K562 (cell line): Measurements from ENCODE around the gene MAP2K7. TPM values are rescaled to one million over a fixed set of nuclear protein-coding genes. Genes with fewer than 3 reads are reported as not detected.

Experiments
- BCOR ChIP-seq: fragments of 450-650 bp; IDR thresholded peaks from 2 replicates; pipeline ENCODE4 v1.6.1; 2016
- ETV1 ChIP-seq: fragments of 450-650 bp; conservative IDR thresholded peaks from 2 replicates; pipeline ENCODE4 v1.6.1; 2016; ENCODE audit warnings: missing genetic modification characterization, control low read depth, low read depth, missing compliant biosample characterization
- HDAC1 ChIP-seq, 2 experiments: fragments of 450-650 bp; IDR thresholded peaks; 2 replicates each; pipeline ENCODE4 v1.6.1; 2016 to 2017; ENCODE audit warnings: inconsistent platforms in 1 of 2, mild to moderate bottlenecking in 1 of 2, moderate library complexity in 1 of 2
- NEUROD1 ChIP-seq: fragments of 150-350 bp; IDR thresholded peaks from 2 replicates; pipeline ENCODE4 v1.6.1; 2014; ENCODE audit warnings: borderline replicate concordance, low read length, low read depth; ENCODE audit not compliant: partially characterized antibody
- RBFOX2 ChIP-seq: fragments of 200-400 bp; formaldehyde crosslinking; IDR thresholded peaks from 2 replicates; pipeline ENCODE4 v1.6.1; 2017; ENCODE audit warnings: low read depth, mild to moderate bottlenecking, low read length, moderate library complexity
- ZNF174 ChIP-seq: fragments of 250-450 bp; sonication (Bioruptor Pico); IDR thresholded peaks from 2 replicates; pipeline ENCODE4 v1.4.0; 2020; ENCODE audit warnings: mild to moderate bottlenecking
- polyA plus RNA-seq, 8 experiments: library from polyadenylated mRNA; depleted of rRNA in 4 of 8; stranded (reverse) in 5 of 8; unstranded in 3 of 8; fragments of >200 nt; fragmentation: Nextera tagmentation in 2 of 8; fragmentation: Illumina TruSeq in 1 of 8; extraction: Ambion mirVana in 2 of 8; extraction: Trizol in 1 of 8; gene quantifications; 2 replicates each; pipeline versions ENCODE4 v1.2.1 to v1.2.3, GENCODE V29; 2011 to 2014; ENCODE audit warnings: inconsistent platforms in 1 of 8, missing spikeins in 1 of 8
- total RNA-seq, 7 experiments: library from RNA; depleted of rRNA in 6 of 7; stranded (reverse); fragments of >200 nt in 6 of 7; fragmentation: Illumina TruSeq in 2 of 7; extraction: Trizol in 2 of 7; gene quantifications; 2 replicates each; pipeline versions ENCODE4 v1.2.1 to v1.2.3, GENCODE V29; 2011 to 2021; ENCODE audit warnings: low replicate concordance in 1 of 7
- TF ChIP-seq, protein P1 (sequence below), 2 experiments: fragments of 450-650 bp in 1 of 2; sonication (generic) in 1 of 2; formaldehyde crosslinking in 1 of 2; IDR thresholded peaks in 1 of 2; conservative IDR thresholded peaks in 1 of 2; 2 replicates each; pipeline versions ENCODE4 v1.6.1 to v1.8.1; 2016 to 2023; ENCODE audit warnings: mild to moderate bottlenecking in 2 of 2, moderate library complexity in 2 of 2, inconsistent platforms in 1 of 2, missing genetic modification reagents in 1 of 2
- TF ChIP-seq, protein P2 (sequence below): fragments of 200-800 bp; sonication (Bioruptor generic); IDR thresholded peaks from 2 replicates; pipeline ENCODE4 v1.6.1; 2017; ENCODE audit warnings: missing genetic modification characterization, missing compliant biosample characterization
- TF ChIP-seq, protein P3 (sequence below): fragments of 200-800 bp; sonication (Bioruptor generic); IDR thresholded peaks from 2 replicates; pipeline ENCODE4 v1.6.1; 2017; ENCODE audit warnings: missing genetic modification characterization, missing compliant biosample characterization
- TF ChIP-seq, protein P4 (sequence below), 2 experiments: fragments of 450-650 bp; conservative IDR thresholded peaks; 2 replicates each; pipeline ENCODE4 v1.6.1; 2017; ENCODE audit warnings: mild to moderate bottlenecking in 2 of 2, moderate library complexity in 2 of 2

The MAP2K7 gene
- total and polyA plus RNA-seq, 9 of the 15 experiments (the other 6 are each of a cell fraction or from before 2014, with no cell fraction given), result 0.51 to 45.8 (median 14.1) TPM

DNA sequence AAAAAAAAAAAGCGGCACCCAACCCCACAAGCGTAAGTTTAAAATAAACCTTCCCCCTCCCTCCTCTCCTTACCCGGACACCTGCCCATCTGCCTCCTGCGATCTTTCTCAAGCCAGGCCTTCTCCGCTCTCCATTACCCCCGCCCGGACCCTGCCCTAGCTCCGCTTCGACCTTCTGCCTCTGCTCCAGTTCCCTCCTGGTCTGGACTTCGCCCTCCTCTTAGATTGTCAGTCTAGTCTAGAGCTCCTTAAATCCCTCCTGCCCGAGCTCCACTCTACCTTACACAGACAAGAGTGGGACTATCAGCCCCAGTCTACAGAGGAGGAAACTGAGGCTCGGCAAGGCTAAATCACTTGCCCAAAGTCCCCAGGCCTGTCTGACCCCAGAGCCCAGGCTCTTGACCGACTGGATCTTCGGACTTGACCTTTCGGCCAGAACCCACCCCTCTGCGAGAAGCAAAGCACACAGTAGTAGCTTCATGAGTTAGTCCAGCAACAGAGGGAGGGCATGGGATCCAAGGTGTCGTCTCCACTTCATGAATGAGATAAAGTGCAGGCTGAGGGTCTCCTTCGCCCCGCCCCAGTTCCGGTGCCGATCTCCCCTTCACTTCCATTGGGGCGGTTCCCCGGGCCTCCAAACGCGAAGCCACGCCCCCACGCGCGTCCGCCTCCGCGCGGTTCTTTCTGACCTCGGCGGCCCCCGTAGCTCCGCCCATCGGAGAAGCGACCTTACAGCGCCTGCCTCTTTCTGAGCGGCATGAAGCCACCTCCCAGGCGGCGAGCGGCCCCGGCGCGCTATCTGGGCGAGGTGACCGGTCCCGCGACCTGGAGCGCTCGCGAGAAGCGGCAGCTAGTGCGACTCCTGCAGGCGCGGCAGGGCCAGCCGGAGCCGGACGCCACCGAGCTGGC, 16.2 kb downstream of the MAP2K7 start, which contains the start of gene SNAPC2 (continued):
- TF ChIP-seq, protein P1, sequence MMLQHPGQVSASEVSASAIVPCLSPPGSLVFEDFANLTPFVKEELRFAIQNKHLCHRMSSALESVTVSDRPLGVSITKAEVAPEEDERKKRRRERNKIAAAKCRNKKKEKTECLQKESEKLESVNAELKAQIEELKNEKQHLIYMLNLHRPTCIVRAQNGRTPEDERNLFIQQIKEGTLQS (IDR thresholded peaks at IDR 0.05), result no peak
- TF ChIP-seq, protein P1 (CRISPR knock-in tag; conservative IDR thresholded peaks at IDR 0.05), result 0 out of 2 replicates have a peak, but pooled peaks have one; percentile 32
- TF ChIP-seq BCOR, result peak; percentile 14; the same call in 1 of the 2 replicates
- peak; percentile 57 for TF ChIP-seq NEUROD1
- peak; percentile 73 for TF ChIP-seq RBFOX2
- TF ChIP-seq, protein P2, sequence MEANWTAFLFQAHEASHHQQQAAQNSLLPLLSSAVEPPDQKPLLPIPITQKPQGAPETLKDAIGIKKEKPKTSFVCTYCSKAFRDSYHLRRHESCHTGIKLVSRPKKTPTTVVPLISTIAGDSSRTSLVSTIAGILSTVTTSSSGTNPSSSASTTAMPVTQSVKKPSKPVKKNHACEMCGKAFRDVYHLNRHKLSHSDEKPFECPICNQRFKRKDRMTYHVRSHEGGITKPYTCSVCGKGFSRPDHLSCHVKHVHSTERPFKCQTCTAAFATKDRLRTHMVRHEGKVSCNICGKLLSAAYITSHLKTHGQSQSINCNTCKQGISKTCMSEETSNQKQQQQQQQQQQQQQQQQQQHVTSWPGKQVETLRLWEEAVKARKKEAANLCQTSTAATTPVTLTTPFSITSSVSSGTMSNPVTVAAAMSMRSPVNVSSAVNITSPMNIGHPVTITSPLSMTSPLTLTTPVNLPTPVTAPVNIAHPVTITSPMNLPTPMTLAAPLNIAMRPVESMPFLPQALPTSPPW (CRISPR knock-in tag), result no peak
- TF ChIP-seq, protein P3, sequence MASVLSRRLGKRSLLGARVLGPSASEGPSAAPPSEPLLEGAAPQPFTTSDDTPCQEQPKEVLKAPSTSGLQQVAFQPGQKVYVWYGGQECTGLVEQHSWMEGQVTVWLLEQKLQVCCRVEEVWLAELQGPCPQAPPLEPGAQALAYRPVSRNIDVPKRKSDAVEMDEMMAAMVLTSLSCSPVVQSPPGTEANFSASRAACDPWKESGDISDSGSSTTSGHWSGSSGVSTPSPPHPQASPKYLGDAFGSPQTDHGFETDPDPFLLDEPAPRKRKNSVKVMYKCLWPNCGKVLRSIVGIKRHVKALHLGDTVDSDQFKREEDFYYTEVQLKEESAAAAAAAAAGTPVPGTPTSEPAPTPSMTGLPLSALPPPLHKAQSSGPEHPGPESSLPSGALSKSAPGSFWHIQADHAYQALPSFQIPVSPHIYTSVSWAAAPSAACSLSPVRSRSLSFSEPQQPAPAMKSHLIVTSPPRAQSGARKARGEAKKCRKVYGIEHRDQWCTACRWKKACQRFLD (CRISPR knock-in tag), result no peak; the same call in 1 of the 2 replicates
- peak; percentile 54; the same call in 1 of the 2 replicates for TF ChIP-seq ETV1
- peak in 1 of 2 experiments; percentile 74; a peak in 2 of 4 replicates for TF ChIP-seq HDAC1 (IDR thresholded peaks at IDR 0.05)
- TF ChIP-seq, protein P4, sequence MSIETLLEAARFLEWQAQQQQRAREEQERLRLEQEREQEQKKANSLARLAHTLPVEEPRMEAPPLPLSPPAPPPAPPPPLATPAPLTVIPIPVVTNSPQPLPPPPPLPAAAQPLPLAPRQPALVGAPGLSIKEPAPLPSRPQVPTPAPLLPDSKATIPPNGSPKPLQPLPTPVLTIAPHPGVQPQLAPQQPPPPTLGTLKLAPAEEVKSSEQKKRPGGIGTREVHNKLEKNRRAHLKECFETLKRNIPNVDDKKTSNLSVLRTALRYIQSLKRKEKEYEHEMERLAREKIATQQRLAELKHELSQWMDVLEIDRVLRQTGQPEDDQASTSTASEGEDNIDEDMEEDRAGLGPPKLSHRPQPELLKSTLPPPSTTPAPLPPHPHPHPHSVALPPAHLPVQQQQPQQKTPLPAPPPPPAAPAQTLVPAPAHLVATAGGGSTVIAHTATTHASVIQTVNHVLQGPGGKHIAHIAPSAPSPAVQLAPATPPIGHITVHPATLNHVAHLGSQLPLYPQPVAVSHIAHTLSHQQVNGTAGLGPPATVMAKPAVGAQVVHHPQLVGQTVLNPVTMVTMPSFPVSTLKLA (conservative IDR thresholded peaks at IDR 0.05), result peak; percentile 60 to 81; a peak in 3 of 4 replicates
- no peak for TF ChIP-seq ZNF174 (CRISPR knock-in tag)
